ENCODE data around the gene TLR3.
"Not testable (repeated sequence)": the region's sequence is repeated elsewhere in the genome, so short reads cannot be mapped to it uniquely, and the experiment has no call there.

- not testable (repeated sequence) for TF ChIP-seq CTCF (conservative IDR thresholded peaks at IDR 0.05; ENCODE audit: low read depth, low read length); EZH2 (IDR thresholded peaks at IDR 0.05; ENCODE audit: borderline replicate concordance, low read depth, low read length, poor library complexity, severe bottlenecking)
These were observed 18.8 kb upstream of the TLR3 start for GRCh38 chr4:186050135-186050534.

Measured in A673 (cell line).